H1 (cell line): ENCODE measurements around the gene ATP11C.

Source experiments
- JUN ChIP-seq: IDR thresholded peaks from 2 replicates; pipeline ENCODE4 v1.6.1; 2011; ENCODE audit warnings: low read depth, mild to moderate bottlenecking, improper control_type of control experiment, low read length
- SP1 ChIP-seq: IDR thresholded peaks from 2 replicates; pipeline ENCODE4 v1.6.1; 2011; ENCODE audit warnings: low read depth, low read length
- TAF1 ChIP-seq: IDR thresholded peaks from 2 replicates; pipeline ENCODE4 v1.6.1; 2011; ENCODE audit warnings: mild to moderate bottlenecking, low read depth, low read length

- TF ChIP-seq TAF1 (no peak), JUN (no peak), SP1 (no peak)
Measured at GRCh38 chrX:139803224-139803623, 129.6 kb downstream of the ATP11C start.
